Measurements from ENCODE around the gene KCNE1.
"Not testable (repeated sequence)": the region's sequence is repeated elsewhere in the genome, so short reads cannot be mapped to it uniquely, and the experiment has no call there.

The KCNE1 gene

DNA sequence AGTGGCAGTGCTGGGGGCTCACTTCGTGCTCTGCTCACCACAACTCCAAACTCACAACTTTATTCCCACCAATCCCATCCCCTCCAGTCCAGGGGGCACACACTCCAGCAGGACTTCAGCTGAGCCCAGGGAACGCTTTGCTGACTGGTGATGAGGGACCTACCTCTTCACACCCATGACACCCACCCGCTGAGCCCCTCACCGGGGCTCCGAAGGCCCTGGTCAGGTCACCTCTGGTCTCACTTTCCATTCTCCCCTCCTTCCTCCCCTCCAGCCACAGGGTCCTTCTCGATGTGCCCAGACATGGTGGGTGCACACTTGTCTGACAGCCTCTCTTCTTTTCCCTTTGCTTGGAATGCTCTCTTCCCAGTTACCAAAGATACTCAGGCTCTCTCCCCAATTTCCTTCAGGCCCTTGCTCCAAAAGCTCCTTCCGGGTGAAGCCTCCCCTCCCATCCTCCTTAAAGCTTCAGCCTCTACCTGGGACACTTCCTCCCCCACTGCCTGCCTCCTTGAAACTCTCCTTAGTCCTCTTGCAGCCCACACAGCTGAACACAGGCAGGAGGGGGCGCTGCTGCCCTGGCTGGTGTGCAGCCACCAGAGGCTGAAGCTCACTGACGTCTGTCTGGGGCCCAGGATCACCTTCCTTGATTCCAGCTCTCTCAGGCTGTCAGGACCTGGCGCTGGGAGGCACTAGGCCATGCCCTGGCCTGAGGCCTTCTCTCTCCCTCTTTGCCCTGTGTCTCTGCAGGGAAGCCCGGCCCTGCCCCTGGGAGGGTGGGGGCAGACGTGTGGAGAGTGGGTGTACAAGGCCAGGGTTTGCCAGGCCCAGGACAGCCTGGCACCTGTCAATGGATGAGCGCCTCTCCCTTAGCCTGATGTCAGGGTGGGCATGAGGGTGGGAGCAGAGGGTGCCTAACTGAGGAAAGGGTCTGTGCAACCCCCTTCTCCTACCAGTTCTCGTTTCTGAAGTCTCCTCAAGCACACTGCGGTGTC, 1.6 kb downstream of the KCNE1 start:
- no peak for DNase-seq

DNA sequence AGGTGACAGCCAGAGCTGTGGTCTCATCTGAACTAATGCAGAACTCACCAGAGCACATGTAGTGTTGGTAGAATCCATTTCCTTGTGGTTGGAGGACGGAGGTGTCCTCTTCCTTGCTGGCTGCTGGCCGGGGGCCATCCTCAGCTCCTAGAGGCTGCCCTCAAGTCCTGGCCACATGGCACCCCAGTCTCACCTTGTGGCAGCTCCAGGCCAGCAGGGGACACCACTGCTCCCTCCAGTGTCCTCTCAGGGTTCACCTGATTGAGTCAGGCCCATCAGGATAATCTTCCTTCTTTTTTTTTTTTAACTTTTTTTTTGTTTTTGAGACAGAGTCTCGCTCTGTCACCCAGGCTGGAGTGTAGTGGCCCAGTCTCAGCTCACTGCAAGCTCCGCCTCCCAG, 2.9 kb downstream of the KCNE1 start:
- DNase-seq, result no peak

DNA sequence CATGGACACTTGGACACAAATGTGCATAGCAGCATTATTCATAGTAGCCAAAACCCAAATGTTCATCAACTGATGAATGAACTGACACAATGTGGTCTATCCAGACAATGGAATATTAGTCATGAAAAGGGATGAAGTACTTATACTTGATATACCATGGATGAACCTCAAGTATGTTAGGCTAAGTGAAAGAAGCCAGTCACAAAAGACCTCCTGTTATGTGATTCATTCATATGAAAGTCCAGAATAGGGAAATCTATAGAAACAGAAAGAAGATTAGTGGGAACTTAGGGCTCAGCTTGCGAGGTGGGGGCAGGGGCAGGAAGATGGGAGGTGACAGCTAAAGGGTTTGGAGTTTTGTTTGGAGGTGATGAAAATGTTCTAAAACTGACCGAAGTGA, 7.4 kb downstream of the KCNE1 start:
- no peak for DNase-seq

DNA sequence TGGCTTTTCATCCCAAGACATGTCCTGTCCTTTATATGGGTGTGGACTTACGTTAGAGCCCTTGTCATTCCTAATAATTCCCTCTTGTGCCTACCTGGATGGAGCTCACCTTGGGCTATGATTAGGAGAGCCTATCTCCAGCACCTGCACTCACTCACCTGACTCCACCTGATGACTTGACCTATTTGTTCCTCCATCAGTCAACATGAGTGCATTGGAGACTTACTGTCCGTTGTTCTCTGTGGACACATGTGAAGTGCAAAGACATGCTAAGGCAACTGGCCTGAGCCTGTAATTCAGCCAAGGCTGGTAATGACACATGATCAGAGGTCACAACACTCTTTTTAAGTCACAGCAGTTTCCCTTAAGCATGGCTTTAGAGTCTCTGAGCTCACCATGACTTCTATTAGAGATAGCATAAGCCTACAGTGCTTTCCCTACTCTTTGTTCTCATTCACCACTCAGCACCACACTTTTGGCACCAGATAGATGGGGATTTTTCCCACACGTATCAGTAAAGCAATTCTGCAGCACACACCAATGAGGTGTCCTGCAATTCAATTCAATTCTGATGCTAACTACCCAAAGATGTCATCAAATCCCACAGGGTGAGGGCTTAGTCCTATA, 9.4 kb downstream of the KCNE1 start:
- no peak for DNase-seq

DNA sequence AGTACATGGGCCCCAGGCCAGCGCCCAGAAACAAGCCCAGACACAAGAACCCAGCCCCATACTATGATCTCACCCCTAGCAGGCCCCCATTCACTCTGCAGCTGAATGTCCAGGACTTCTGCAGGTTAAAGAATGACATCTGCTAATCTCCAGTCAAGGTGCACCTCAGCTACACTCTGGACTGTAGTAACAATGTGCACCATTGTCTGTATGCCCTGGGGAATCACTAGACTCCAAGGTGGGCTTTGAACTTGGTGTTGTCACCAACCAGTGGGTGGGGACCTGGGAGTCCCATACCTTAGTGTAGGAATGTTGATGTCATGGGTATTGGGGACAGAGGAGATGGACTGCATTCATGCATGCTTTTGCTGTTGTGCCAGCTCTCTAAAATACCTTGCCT, 10.3 kb downstream of the KCNE1 start:
- no peak for DNase-seq

GRCh38 chr21:34500191-34500590, 11.8 kb downstream of the KCNE1 start:
- DNase-seq, result no peak

DNA sequence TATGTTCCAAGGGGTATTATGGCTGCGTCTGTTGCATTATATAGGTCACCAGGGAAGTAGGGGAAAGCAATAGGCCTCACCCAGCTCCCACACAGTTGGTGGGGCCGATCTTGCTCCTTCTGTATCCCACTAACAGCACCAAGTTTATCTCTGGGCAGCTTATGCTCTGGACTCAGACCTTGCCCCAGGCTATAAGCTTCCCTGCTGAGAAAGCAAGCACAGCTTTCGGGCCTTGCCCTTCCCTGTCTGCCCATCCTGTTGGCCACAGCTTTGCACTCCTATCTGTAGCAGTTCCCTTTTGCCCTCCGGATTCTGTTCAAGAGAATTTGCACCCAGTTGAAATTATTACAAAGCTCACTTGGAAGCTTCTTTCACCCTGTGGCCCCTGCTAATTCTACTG, 12.9 kb downstream of the KCNE1 start:
- no peak for DNase-seq

GRCh38 chr21:34498623-34499022, 13.4 kb downstream of the KCNE1 start:
- no peak for DNase-seq

GRCh38 chr21:34483854-34484253, 28.2 kb downstream of the KCNE1 start:
- not testable (repeated sequence) for DNase-seq

DNA sequence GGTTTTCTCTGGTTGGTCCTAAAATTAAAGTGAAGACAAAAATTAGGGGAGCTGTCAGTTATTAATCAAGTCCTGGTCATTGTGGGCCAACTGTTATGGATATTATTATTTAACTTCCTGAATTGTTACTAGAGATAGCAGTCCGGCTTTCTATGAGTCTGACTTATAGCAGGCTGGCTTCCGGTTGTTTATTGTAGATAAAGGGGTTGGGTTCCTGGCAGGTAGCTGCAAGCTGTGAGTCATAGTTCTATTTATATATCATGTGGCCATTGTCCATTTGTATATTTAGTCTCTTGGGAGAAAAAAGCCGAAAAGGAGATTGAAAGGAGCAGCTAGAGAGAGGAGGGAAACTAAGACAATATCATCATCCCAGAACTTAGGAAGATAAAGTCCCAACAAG, 28.6 kb downstream of the KCNE1 start:
- DNase-seq, result not testable (repeated sequence)

DNA sequence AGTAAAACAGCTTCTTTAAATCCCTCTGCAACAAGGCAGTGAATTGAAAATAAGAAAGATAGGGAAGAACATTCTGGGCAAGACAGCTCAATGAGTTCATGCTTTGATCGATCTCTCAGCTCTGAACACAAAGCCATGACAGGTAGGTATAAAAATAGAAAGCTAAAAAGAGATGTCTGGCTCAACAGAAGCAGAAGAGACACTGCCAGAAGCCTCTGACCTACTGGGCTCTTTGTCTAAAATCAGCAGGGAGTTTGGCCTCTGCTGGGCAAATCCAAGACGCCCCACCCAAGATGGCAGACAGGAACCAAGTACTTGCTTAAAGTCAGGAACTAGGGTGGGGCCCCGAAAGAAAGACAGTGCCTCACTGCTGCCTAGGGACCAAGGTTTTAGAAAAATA, 44.7 kb downstream of the KCNE1 start:
- DNase-seq, result not testable (repeated sequence)

DNA sequence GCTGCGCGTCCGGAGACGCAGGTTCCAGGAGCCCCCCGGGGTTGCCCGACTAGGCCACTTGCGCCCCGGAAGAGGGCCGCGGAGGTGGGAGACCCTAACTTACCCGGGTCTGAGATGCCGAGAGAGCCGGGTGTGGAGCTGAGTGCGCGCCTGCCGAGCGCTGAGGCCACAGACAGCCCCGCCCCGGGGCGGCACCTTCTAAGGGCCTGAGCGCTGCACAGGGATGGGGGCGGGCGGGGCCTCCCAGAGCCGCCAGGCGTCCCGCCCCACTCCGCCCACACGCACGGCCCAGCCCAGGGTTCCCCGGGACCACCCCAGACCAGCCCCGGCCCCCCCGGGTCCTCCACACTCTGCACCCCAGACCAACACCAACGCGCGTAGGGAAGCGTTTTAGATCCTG, 52.6 kb downstream of the KCNE1 start:
- DNase-seq, result not testable (repeated sequence)

- not testable (repeated sequence) for DNase-seq
Observed at GRCh38 chr21:34458266-34458665, 53.7 kb downstream of the KCNE1 start.

- not testable (repeated sequence) for DNase-seq
Observed at GRCh38 chr21:34456180-34456579, 55.8 kb downstream of the KCNE1 start.

GRCh38 chr21:34455628-34456027, 56.4 kb downstream of the KCNE1 start:
- DNase-seq, result not testable (repeated sequence)

- DNase-seq, result not testable (repeated sequence)
Observed at GRCh38 chr21:34447018-34447417, 65.0 kb downstream of the KCNE1 start.

GRCh38 chr21:34443486-34443885, 68.5 kb downstream of the KCNE1 start:
- not testable (repeated sequence) for DNase-seq

DNA sequence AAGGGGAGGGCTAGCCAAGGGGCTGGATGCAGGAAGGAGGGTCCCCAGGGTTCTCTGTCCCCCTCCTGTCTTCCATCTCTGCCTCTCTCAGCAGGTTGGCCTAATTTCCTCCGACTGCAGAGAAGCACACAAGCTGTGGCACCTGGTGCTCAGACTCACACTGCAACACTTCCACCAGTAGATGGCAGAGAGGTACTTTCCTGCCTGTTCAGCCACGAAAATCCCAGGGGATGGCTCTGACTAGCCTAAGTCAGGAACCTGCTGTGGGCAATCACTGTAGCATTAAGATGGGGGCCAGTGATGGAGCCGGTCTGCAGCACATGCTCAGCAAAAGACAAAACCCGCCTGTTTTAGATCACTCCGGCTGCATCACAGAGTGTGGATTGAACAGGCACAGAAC, 82.3 kb downstream of the KCNE1 start:
- DNase-seq, result not testable (repeated sequence)

DNA sequence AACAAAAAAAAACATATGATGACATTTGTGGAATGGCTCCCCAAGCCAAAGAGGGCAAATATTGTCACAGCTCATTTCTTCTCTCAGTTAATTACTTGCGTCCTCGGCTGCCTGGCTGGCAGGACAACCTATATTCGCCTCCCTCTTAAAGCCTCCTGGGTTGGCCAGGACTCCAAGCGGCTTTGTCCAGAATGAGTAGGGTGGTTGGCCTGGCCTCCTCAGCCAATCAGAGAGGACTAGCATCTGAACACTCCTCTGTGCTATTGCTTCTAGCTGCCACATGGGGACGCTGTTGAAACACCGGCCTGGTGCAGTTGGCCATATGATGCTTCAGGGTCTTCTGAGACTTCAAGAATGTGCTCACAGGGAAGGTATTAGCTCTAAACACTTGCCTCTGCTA, 83.6 kb downstream of the KCNE1 start:
- not testable (repeated sequence) for DNase-seq

DNA sequence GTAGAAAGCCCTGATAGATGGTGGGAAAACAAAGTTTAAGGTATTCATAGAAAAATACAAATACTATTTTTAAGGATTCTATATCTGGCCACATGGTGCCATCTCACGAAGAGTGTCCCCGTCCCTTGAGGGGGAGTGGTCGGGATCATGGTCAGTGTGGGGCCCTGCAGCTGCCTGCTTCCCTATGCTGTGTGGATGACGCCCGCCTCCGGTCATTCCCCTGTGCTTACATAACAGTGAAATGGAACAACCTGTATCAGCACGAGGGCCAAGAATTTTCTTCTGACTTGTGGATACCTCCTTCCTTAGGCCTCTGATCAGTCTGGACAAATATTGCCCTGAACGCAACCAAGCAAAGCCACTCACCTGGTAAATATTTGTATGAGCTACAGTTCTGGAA, 84.7 kb downstream of the KCNE1 start:
- DNase-seq, result not testable (repeated sequence)

GRCh38 chr21:34423805-34424204, 88.2 kb downstream of the KCNE1 start, which contains the start of gene SMIM34:
Gene SMIM34 (minus strand): TSS chr21:34423951. CDS start chr21:34423839, 112 bp downstream.
- not testable (repeated sequence) for DNase-seq

- DNase-seq, result not testable (repeated sequence)
Observed at GRCh38 chr21:34417448-34418077, 94.4 kb downstream of the KCNE1 start.

- not testable (repeated sequence) for DNase-seq
Observed at GRCh38 chr21:34407294-34407693, 104.7 kb downstream of the KCNE1 start.
